HG02571 (cell line): ENCODE results near the gene ANKH.
"Not testable (repeated sequence)": the region's sequence is repeated elsewhere in the genome, so short reads cannot be mapped to it uniquely, and the experiment has no call there.

Experiments
- ATAC-seq: cut with Tn5 transposase; IDR thresholded peaks from one replicate; pipeline ENCODE4 v1.9.1; 2021; ENCODE audit warnings: mild to moderate bottlenecking, moderate library complexity; ENCODE audit not compliant: unreplicated experiment

Gene ANKH

DNA sequence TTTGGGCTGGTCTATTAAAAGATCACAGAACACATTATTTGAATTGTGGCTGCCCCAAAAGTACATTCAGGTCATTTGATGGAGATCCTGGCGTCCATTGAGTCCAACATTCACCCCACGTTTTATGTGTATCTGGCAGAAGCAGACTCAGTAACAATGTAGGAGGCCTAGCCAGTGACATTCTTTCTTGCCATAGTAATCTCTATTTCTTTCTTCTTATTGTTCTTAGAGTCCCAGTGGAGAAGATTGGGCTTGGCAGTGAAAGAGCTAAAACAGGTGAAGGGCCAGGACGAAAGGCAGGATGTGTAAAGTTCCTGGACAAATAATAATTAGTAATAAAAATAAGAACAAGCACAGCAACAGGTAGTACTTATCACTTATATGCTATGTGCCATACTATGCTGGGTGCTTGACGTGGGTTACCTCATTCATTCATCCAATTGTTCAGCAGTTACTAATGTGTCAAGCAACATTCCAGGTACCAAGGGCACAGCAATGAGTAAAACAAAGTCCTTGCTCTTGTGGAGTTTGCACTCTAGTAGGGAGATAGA, 12.6 kb upstream of the ANKH start:
- no peak for ATAC-seq

DNA sequence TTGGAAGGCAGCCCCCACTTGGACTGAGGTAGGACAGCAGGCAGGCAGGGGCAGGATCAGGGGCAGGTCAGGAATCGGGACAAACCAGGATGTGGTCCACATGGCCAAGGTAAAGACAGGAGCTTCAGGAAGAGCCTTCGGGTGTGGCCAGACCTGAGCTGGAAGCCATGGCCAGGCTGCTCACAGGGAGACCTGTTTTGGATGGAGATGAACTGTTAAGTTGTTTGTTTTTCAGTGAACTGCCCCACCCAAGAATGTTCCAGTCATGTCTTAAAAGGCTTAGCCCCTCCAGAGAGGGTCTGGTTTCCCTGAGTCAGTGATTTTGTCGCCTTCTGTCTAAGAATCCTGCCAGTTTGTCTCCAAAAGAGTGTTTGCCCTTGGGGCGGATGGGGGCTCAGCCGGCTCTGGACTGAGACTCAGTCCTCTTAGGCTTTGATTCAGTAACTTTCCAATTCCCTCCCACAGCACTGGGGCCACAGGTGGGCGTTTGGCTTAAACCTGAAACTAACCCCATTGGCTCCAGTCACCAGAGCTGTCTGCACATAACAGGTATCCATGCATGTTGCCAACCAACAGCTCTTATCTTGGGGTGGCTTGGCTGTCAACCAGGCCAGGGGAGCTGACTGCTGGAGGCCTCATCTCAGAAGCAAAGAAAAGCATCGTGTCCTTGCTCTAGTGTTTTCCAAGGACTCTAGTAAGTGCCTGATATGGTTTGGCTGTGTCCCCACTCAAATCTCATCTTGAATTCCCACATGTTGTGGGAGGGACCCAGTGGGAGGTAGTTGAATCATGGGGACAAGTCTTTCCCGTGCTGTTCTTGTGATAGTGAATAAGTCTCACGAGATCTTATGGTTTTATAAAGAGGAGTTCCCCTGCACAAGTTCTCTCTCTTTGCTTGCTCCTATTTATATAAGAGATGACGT, 11.3 kb upstream of the ANKH start:
- ATAC-seq = no peak

DNA sequence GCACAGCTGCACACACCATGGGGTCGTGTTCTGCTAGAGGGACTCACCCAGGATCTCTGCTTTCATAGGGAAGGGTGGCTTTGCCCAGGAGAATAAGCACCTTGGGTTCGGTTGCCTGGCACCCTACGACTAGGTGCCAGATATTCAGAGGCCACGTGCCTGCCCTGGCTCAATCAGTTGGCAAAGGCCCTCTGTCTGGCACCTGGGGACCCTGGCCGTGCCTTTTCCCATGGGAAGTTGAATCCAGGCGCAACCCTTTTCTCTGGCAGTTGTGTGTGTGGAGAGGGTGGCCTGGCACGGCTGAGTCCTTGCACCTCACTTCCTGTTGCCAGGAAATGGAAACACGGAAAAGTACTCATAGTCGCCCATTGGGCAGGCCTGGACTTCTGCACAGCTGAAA, 10.2 kb upstream of the ANKH start:
- ATAC-seq = no peak

DNA sequence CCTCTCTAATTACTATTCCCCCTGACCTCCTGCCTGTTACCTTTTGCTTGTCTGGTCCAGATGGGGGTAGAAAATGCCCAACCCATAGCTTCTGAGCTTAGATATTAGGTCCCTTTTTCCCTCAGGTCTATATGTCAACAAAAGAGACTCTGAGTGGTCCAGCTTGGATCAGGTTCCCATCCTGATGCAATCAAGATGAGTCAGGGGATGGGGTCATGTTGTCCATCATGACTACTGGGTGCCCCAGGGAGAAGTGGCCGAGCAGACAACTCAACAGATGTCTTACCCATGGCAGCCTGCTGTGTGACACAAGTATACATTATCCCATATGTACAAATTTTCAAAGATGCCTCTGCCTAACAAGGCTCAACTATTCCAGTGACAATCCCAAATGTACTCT, 9.1 kb upstream of the ANKH start:
- no peak for ATAC-seq

DNA sequence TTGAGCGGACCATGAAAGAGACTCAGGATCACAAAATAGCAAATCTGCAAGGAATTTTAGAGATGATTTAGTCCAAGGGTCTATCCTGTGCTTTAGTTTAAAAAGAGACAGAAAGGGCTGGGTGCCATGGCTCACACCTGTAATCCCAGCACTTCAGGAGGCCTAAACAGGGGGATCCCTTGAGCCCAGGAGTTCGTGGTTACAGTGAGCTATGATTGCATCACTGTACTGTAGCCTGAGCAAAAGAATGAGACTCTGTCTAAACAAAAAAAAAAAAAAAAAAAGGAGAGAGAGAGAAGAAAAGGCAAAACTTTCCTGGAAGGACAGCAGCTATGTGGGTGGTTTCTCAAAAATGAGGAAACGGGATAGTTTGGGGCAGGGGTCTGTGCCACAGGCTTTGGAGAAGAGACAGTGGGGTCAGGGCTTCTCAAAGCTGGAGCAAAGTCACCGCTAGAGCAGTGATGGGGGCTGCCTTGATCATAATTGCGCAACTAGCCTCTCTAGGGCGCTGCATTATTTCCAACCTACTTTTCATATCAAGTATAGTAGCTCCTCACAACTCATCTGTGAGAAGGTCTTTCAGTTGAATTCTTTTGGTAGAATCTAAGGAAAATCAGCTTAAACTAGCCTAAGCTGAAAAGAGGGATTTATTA, 8.5 kb upstream of the ANKH start:
- ATAC-seq = no peak

DNA sequence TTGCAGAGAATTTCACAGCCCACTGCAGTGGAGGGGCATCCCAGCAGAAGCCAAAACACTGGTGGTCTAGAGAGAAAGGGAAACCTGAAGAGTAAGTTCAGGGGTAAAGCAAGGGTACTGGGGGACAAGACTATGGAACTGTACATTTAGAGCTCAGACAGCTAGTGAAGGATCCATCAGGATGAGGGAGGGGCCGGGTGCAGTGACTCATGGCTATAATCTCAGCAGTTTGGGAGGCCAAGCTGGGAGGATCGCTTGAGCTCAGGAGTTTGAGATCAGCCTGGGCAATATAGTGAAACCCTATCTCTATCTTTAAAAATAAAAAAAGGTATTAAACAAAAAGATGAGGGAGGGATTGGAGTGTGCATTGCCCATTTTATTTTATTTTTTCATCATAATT, 7.8 kb upstream of the ANKH start:
- ATAC-seq = no peak

DNA sequence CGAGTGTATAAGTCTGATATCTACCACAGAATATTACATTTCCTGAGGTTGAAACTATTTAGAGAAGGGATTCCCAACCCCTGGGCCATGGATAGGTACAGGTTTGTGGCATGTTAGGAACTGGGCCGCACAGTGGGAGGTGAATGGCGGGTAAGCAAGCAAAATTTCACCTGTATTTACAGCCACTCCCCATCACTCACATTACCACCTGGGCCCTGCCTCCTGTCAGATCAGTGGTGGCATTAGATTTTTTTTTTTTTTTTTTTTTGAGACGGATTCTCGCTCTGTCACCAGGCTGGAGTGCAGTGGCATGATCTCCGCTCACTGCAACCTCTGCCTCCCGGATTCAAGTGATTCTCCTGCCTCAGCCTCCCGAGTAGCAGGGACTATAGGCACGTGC, 6.6 kb upstream of the ANKH start:
- not testable (repeated sequence) for ATAC-seq

DNA sequence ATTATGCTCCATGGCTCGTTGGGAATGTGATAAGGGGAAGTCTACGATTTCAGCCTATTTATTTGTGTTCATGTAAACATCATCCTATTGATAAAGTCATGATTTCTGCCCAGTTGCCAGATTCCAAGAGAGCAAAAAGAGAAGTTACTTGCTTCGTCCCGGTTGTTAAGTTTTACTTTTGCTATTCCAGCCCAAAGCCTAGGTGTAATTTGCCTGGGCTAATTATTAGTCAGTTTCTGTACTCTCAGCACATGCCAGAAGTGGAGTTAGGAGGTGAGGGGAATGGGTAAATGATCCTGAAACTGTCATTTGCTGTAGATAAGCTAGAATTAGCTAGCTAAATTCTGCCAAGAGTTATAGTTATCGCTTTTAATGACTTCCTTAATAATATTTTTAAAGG, 4.5 kb upstream of the ANKH start:
- ATAC-seq = no peak

DNA sequence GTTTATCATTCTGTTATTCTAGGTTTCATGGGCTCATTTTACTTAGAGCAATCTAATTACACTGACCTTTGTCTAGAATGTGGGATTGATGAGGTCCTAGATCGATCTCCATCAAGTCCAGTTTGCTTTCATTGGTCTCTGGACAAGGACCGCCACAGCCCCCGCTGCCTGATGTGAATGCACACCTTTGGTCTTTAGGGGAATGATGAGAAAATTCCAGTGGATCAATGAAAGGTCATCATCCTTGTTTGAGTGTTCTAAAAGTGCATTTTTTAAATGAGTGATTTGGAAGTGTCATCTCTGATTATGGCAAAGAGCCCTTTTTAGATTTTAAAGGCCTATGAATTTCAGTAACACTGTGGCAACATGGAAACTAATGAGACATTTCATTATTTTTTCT, 2.2 kb upstream of the ANKH start:
- no peak for ATAC-seq

DNA sequence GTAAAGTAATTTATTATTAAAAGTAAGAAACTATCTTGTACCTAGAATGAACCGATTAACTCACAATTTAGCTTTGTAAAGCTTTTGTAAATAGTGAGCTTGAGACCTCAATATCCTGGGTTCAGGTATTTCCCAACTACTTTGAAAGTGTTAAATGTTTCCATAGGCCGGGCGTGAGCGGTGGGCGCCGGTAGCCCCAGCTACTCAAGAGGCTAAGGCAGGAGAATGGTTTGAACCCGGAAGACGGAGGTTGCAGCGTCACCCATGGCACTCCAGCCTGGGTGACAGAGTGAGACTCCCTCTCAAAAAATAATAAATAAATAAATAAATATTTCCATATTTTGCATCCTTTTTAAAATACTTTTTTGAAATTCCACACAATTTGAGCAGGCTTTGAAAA, 1.5 kb upstream of the ANKH start:
- no peak for ATAC-seq

DNA sequence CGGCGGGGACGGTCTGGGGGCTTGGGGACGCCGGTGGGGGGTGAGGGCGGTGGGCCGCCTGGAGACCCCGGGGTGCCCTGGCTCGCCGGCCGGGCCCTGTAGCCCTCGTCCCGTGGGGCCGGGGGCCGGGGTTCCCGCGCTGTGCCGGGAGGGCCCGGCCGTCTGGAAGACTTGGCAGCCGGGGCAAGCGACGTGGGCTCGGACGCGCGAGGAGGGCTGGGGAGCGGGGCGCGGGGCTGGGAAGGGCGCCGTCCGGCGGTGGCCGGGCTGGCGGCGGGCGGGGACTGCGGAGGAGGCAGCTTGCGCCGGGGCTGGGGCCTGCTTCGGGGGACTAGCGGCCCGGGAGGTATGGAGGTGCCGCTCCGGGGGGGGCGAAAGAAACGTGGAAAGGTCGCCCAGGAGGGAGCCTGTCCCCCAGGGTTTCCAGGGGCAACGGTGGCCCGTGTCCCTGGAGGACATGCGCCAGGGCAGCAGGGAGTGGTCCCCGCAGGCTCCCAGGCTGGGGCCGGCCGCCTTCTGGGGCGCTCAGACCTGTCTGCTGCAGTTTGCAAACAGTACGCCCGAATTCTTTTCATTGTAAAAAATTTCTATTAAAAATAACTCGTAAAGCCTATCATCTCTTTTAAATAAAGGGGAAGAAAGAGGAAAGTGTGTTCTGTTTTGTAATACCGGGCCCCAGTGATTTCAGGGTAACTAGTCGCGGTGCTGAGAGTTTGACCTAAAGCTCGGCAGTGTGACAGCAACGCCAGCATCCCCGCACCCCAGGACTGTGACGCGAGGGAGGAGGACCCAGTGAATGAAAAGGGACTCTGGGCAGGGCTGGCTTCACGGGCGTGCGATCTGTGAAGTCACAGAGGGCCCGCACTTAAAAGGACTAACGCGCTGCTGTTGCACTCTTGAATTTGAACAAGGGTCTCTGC, 752 bp upstream of the ANKH start:
- ATAC-seq = peak; percentile 41

DNA sequence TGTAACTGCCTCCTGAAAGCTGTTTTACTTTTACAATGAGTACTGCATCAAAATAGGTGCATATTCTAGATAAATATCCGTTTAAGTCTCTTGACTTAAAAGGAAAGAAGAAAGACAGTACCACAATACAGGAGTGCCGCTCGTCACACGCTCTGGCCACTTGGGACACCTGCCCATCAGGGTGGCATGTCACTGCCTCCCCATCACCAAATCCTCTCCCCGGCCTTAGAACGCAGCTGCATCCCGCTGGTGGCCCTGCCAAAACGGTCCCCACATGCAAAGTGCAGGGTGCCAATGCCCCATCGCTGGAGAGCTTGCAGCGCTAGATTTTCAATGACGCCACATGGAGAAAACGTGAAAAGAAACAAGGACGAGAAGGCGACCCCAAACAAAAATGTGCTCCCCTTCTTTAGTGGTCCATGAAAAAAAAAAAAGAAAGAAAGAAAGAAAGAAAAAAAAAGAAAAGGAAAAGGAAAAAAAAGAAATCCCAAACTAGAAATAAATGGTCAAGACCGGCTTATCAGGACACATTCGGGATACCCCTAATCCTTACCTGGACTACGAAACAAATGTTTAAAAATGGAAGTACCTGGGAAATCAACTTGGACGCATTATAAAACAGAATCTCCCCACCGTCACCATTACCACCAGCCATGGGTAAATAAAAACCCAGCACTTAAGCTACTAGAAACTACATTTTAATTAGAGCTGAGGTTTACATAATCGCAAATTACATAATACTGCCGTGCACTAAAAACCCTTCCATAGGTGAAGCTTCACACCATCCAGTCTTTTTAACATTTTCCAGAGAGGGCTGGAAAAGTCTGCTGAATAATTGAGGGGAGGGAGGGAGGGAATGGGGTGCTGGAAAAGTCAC, 1.0 kb downstream of the ANKH start:
- ATAC-seq = no peak

DNA sequence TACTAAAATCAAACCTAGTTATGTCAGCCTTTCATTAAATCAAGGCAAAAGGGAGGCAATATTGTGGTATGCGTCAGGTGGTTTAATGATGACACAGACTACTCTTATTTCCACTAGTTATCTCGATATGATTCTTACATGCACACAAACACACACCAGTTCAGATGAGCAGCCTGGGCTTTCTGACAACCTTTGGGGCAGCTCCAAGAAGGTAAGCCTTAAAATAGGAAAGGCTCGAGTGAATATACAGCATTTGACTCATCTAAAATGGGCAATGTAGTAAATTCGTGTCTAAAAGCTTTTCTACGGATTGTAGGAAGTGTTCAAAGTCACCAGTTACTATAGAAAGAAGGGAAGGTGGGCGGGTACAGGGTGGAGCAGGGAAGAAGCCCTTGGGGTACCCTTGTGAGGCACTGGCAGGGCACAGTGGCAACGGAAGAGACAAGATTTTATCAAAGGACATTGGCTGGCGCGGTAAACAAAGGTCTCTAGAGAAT, 1.9 kb downstream of the ANKH start:
- ATAC-seq = no peak

DNA sequence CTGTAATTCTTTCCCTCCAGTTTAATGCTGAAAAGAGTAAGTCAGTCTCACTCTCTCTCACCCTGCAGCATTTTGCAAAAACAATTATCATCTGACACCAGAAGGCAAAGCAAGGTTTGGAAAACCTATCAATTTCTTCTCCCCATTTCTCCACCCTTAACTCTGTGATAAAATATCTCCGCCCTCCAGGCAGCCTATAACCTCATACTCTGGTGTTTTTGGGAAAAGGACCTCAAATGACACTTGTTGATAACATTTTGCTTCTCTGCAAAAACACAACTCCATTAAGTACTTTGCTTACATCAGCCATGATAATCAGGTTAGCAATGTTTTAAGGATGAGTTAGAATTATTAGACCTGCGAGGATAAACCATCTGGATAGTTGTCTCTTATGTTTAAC, 2.3 kb downstream of the ANKH start:
- no peak for ATAC-seq

DNA sequence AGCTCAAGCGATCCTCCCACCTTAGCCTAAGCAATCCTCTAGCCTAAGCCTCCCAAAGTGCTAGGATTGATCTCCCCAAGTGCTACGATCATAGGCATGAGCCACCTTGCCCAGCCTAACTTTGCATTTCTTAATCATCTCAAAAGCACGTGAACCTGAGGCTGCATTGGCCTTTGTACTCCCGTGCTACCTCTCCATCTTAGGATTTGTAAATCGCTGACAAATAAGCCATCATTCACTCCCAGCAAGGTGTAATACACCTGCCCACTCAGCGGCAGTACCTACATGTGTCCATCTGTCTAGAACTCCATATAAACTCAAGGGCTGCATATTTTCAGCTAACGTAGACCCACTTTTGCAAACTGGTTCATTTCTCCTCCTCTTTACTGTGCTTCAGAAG, 2.8 kb downstream of the ANKH start:
- no peak for ATAC-seq

DNA sequence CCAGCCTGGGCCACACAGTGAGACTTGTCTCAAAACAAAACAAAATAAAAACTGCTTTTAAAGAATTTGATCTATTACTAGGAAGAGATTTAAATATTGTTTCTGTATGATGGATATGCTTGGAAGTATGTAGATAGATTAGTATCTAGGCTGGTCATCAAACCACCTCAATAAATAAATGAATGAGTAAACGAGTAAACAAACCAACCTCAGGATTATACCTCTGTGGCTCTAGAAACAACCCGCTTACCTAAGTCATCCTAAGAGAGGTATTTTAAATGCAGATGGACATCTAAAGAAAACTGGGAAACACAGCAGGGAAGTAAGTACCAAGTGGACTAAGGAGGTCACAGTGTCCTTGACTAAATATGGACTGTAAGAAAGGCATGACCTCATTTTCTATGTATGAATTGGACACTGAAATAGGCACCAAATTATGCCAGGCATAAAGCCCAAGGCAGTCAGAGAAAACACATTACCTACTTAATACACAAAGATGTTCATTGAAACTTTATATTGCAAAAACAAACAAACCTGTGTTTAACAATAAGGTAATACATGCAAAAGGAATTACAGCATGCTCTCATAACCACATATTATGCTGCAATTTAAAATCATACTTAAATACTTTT, 7.3 kb downstream of the ANKH start:
- no peak for ATAC-seq

DNA sequence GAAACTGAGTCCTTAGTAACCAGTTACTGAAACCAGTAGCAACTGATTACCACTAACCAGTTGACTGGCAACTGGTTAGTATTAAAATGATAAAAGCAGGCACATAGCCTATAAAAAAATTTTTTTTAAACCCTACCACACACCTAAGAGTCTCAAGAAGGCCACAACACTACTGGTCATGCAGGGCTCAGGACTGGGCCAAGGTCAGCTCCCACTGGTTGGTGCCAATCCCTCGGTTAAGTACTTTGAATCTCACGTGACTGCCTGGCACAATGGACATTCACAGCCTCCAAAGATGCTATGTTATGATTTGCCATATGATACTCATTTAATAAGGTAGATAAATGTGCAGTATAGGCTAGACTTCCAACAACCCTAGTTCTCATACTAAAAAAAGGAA, 8.5 kb downstream of the ANKH start:
- ATAC-seq = no peak

DNA sequence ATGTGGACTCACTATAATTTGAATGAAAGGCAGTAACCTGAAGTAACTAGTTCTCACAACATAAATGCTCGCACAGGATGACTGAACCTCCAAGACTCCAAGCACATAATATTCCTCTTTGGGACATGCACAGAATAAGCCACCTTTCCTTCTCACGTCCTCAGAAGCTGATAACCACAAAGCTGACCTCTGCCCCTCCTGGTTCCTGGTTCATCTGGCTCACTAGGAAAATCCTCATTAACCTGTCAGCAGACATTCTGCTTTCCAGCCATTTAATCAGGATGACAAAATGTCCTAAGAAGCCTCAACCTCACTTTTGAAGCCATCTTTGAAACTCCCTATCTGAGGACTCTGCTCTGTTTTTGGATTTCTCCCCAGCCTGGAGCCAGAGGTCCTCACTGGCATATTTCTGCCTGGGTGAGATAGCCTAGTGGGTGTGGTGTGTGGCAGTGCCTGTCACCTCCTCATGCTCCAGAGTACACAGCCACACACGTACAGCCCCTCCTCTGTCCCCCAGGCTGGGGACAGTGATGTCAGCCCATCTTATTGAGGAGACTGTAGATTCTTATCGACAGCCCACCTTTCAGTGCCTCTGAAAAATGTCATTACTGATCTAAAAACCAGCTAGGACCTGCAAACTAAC, 10.3 kb downstream of the ANKH start:
- ATAC-seq = no peak

DNA sequence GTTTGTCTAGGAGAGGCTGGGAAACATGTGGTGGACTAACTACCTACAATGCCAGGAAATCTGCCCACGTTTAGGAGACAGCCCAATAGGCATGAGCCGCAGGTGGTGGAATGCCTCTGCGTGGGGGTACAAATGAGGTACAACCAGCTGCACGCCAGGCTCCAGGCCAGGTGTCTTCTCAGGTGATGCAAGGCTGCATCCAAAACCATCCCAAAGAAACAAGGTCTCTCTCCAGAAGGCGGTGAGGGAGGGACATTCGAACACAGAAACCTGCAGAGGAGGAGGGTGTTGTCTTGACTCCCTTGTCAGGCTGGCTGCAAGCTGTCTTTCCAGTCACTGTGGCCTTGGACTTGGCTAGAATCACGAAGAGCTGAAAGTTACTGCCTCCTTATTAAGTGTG, 11.6 kb downstream of the ANKH start:
- ATAC-seq = no peak
